NCI-H446 treated with DMSO at 0.1 percent for 48 hours (cell line): Measurements from ENCODE around the gene FAM161B.
"Not testable (repeated sequence)": the region's sequence is repeated elsewhere in the genome, so short reads cannot be mapped to it uniquely, and the experiment has no call there.

Source experiments
- DNase-seq: peaks from one replicate; lab custom pipeline; 2025; lab: John Stamatoyannopoulos, UW

Gene FAM161B

GRCh38 chr14:73949752-73950734 is at the start of gene FAM161B, which contains the start of gene COQ6:
TSS of gene FAM161B (minus strand) at chr14:73950094. CDS start at chr14:73950026, 68 bp downstream.
TSS of gene COQ6 (plus strand) at chr14:73950302. CDS start at chr14:73950333, 31 bp downstream.
- peak; percentile 88 for DNase-seq

GRCh38 chr14:73998726-73999125 is 48.8 kb upstream of the FAM161B start:
- no peak for DNase-seq

- DNase-seq: no peak
Measured at GRCh38 chr14:73997944-73998447, 48.1 kb upstream of the FAM161B start.

- no peak for DNase-seq
Measured at GRCh38 chr14:73997108-73997943, 47.4 kb upstream of the FAM161B start.

- DNase-seq: no peak
Measured at GRCh38 chr14:73996731-73997107, 46.8 kb upstream of the FAM161B start.

- no peak for DNase-seq
Measured at GRCh38 chr14:73995977-73996378, 46.1 kb upstream of the FAM161B start.

- not testable (repeated sequence) for DNase-seq
Measured at GRCh38 chr14:73994926-73995325, 45.0 kb upstream of the FAM161B start.

GRCh38 chr14:73991092-73991491 is 41.2 kb upstream of the FAM161B start:
- DNase-seq: no peak

GRCh38 chr14:73988656-73989055 is 38.8 kb upstream of the FAM161B start:
- not testable (repeated sequence) for DNase-seq

GRCh38 chr14:73988065-73988464 is 38.2 kb upstream of the FAM161B start:
- no peak for DNase-seq

GRCh38 chr14:73977896-73978295 is 28.0 kb upstream of the FAM161B start:
- no peak for DNase-seq

- DNase-seq: no peak
Measured at GRCh38 chr14:73976125-73976524, 26.2 kb upstream of the FAM161B start.

GRCh38 chr14:73973497-73973896 is 23.6 kb upstream of the FAM161B start:
- DNase-seq: no peak

GRCh38 chr14:73968885-73969284 is 19.0 kb upstream of the FAM161B start:
- no peak for DNase-seq

GRCh38 chr14:73965216-73965615 is 15.3 kb upstream of the FAM161B start:
- DNase-seq: no peak

- DNase-seq: no peak
Measured at GRCh38 chr14:73961192-73961591, 11.3 kb upstream of the FAM161B start.

- no peak for DNase-seq
Measured at GRCh38 chr14:73958591-73958990, 8.7 kb upstream of the FAM161B start.

GRCh38 chr14:73955674-73956073 is 5.8 kb upstream of the FAM161B start:
- DNase-seq: no peak

GRCh38 chr14:73953731-73954130 is 3.8 kb upstream of the FAM161B start:
- no peak for DNase-seq

- no peak for DNase-seq
Measured at GRCh38 chr14:73945159-73945670, 4.7 kb downstream of the FAM161B start.

GRCh38 chr14:73944432-73945158 is 5.3 kb downstream of the FAM161B start:
- DNase-seq: no peak
